Fibroblast of gingiva (primary cell): ENCODE measurements around the gene COA7.

Experiments used
- DNase-seq: peaks from one replicate; pipeline ENCODE4 v3.0.0-alpha.2; 2011; ENCODE audit warnings: low read depth

The COA7 gene

GRCh38 chr1:52669696-52670095, 28.5 kb downstream of the COA7 start:
- peak; percentile 67 for DNase-seq

- DNase-seq, result peak; percentile 27
These were observed 29.4 kb downstream of the COA7 start for GRCh38 chr1:52668711-52669110.

- no peak for DNase-seq
These were observed 30.2 kb downstream of the COA7 start for GRCh38 chr1:52667984-52668383.

- no peak for DNase-seq
These were observed 30.9 kb downstream of the COA7 start for GRCh38 chr1:52667290-52667689.

- peak; percentile 33 for DNase-seq
These were observed 32.9 kb downstream of the COA7 start for GRCh38 chr1:52665006-52665941.

GRCh38 chr1:52663716-52664115, 34.4 kb downstream of the COA7 start:
- peak; percentile 60 for DNase-seq

- DNase-seq, result peak; percentile 81
These were observed 35.4 kb downstream of the COA7 start for GRCh38 chr1:52662645-52663313.

GRCh38 chr1:52660807-52661206, 37.3 kb downstream of the COA7 start:
- no peak for DNase-seq

GRCh38 chr1:52659851-52660596, 38.1 kb downstream of the COA7 start:
- no peak for DNase-seq

GRCh38 chr1:52659356-52659755, 38.8 kb downstream of the COA7 start:
- DNase-seq, result no peak

- DNase-seq, result no peak
These were observed 39.4 kb downstream of the COA7 start for GRCh38 chr1:52658795-52659194.

GRCh38 chr1:52657702-52658101, 40.4 kb downstream of the COA7 start:
- no peak for DNase-seq

GRCh38 chr1:52654063-52654462, 44.1 kb downstream of the COA7 start:
- DNase-seq, result no peak

GRCh38 chr1:52653207-52653849, 44.8 kb downstream of the COA7 start:
- no peak for DNase-seq

- DNase-seq, result no peak
These were observed 46.2 kb downstream of the COA7 start for GRCh38 chr1:52651904-52652303.

GRCh38 chr1:52645261-52645660, 52.9 kb downstream of the COA7 start:
- no peak for DNase-seq

- DNase-seq, result no peak
These were observed 56.8 kb downstream of the COA7 start for GRCh38 chr1:52641307-52641706.

- no peak for DNase-seq
These were observed 57.5 kb downstream of the COA7 start for GRCh38 chr1:52640697-52641096.

- no peak for DNase-seq
These were observed 60.2 kb downstream of the COA7 start for GRCh38 chr1:52637946-52638345.

GRCh38 chr1:52636721-52637695, 61.1 kb downstream of the COA7 start:
- DNase-seq, result no peak
